H9 (cell line): ENCODE data around the gene WDR27. TPM values are rescaled to one million over a fixed set of nuclear protein-coding genes. Genes with fewer than 3 reads are reported as not detected.

ENCODE experiments used
- DNase-seq: peaks from one replicate; pipeline ENCODE4 v3.0.0-alpha.2; 2017
- H2AFZ ChIP-seq: one replicate; pipeline ENCODE4 v1.6.1; 2013; ENCODE audit warnings: mild to moderate bottlenecking, low read length, control low read depth, moderate library complexity
- H2AK5ac ChIP-seq: 2 replicates; pipeline ENCODE4 v1.6.1; 2013; ENCODE audit warnings: low read length, control low read depth, mixed read lengths; ENCODE audit not compliant: insufficient read length
- H2BK120ac ChIP-seq: one replicate; pipeline ENCODE4 v1.6.1; 2013; ENCODE audit warnings: low read depth, mild to moderate bottlenecking, low read length, control low read depth, inconsistent platforms; ENCODE audit not compliant: poor library complexity, severe bottlenecking
- H2BK12ac ChIP-seq: 2 replicates; pipeline ENCODE4 v1.6.1; 2013; ENCODE audit warnings: low read length, control low read depth, mixed read lengths, low read depth; ENCODE audit not compliant: insufficient read length
- H2BK15ac ChIP-seq: 2 replicates; pipeline ENCODE4 v1.6.1; 2013; ENCODE audit warnings: low read depth, low read length, control low read depth
- H2BK20ac ChIP-seq: one replicate; pipeline ENCODE4 v1.6.1; 2013; ENCODE audit warnings: low read depth, mild to moderate bottlenecking, low read length, control low read depth, inconsistent platforms; ENCODE audit not compliant: poor library complexity, severe bottlenecking
- H2BK5ac ChIP-seq: 2 replicates; pipeline ENCODE4 v1.6.1; 2013; ENCODE audit warnings: low read length, control low read depth, mixed read lengths; ENCODE audit not compliant: insufficient read length
- H3K14ac ChIP-seq: 2 replicates; pipeline ENCODE4 v1.6.1; 2013; ENCODE audit warnings: low read length, control low read depth; ENCODE audit not compliant: insufficient read depth
- H3K18ac ChIP-seq: 2 replicates; pipeline ENCODE4 v1.6.1; 2013; ENCODE audit warnings: low read depth, mild to moderate bottlenecking, mixed read lengths, low read length, control low read depth; ENCODE audit not compliant: insufficient read length
- H3K23ac ChIP-seq: 2 replicates; pipeline ENCODE4 v1.6.1; 2013; ENCODE audit warnings: low read length, control low read depth, mixed read lengths, low read depth; ENCODE audit not compliant: insufficient read length
- H3K23me2 ChIP-seq: 2 replicates; pipeline ENCODE4 v1.6.1; 2013; ENCODE audit warnings: low read depth, mild to moderate bottlenecking, mixed read lengths, low read length, control low read depth; ENCODE audit not compliant: insufficient read length, poor library complexity, severe bottlenecking
- H3K27ac ChIP-seq: 2 replicates; pipeline ENCODE4 v1.5.1; 2013; ENCODE audit warnings: low read length, control low read depth, mixed read lengths, low read depth; ENCODE audit not compliant: insufficient read length
- H3K27me3 ChIP-seq: 2 replicates; pipeline ENCODE4 v1.6.1; 2013; ENCODE audit warnings: low read length, control low read depth, inconsistent platforms; ENCODE audit not compliant: insufficient read depth
- H3K4ac ChIP-seq: 2 replicates; pipeline ENCODE4 v1.6.1; 2013; ENCODE audit warnings: low read depth, mild to moderate bottlenecking, control low read depth, inconsistent platforms, low read length, moderate library complexity
- H3K4me1 ChIP-seq: 2 replicates; pipeline ENCODE4 v1.6.1; 2013; ENCODE audit warnings: low read length, control low read depth, inconsistent platforms; ENCODE audit not compliant: insufficient read depth
- H3K4me2 ChIP-seq: 2 replicates; pipeline ENCODE4 v1.6.1; 2013; ENCODE audit warnings: low read length, control low read depth, mixed read lengths; ENCODE audit not compliant: insufficient read length, insufficient read depth
- H3K56ac ChIP-seq: 2 replicates; pipeline ENCODE4 v1.6.1; 2013; ENCODE audit warnings: low read depth, mild to moderate bottlenecking, mixed read lengths, low read length, control low read depth; ENCODE audit not compliant: insufficient read length
- H3K79me1 ChIP-seq: 2 replicates; pipeline ENCODE4 v1.6.1; 2013; ENCODE audit warnings: low read depth, mild to moderate bottlenecking, moderate library complexity, low read length, control low read depth, inconsistent platforms; ENCODE audit not compliant: insufficient read depth, poor library complexity, severe bottlenecking
- H3K79me2 ChIP-seq: 2 replicates; pipeline ENCODE4 v1.6.1; 2013; ENCODE audit warnings: low read length, control low read depth, inconsistent platforms; ENCODE audit not compliant: insufficient read depth
- H3K9ac ChIP-seq: 2 replicates; pipeline ENCODE4 v1.6.1; 2013; ENCODE audit warnings: low read length, control low read depth, mixed read lengths; ENCODE audit not compliant: insufficient read length; ENCODE audit errors: extremely low read depth
- H3K9me3 ChIP-seq: one replicate; pipeline ENCODE4 v1.6.1; 2013; ENCODE audit warnings: low read depth, low read length, inconsistent platforms; ENCODE audit not compliant: control insufficient read depth
- H3T11ph ChIP-seq: one replicate; pipeline ENCODE4 v1.6.1; 2013; ENCODE audit warnings: mild to moderate bottlenecking, low read length, control low read depth, inconsistent platforms
- H4K20me1 ChIP-seq: one replicate; pipeline ENCODE4 v1.6.1; 2013; ENCODE audit not compliant: control insufficient read depth, insufficient read length, insufficient read depth
- H4K5ac ChIP-seq: 2 replicates; pipeline ENCODE4 v1.6.1; 2013; ENCODE audit warnings: low read depth, mild to moderate bottlenecking, mixed read lengths, low read length, control low read depth; ENCODE audit not compliant: insufficient read length
- H4K8ac ChIP-seq: replicated peaks from 2 replicates; pipeline ENCODE4 v1.6.1; 2013; ENCODE audit warnings: low read length, control low read depth, mixed read lengths, low read depth; ENCODE audit not compliant: insufficient read length
- H4K91ac ChIP-seq: 2 replicates; pipeline ENCODE4 v1.6.1; 2013; ENCODE audit warnings: low read depth, mild to moderate bottlenecking, moderate library complexity, mixed read lengths, low read length, control low read depth; ENCODE audit not compliant: insufficient read length
- H3K27ac Mint-ChIP-seq, 3 experiments: 2 replicates in 2 of 3; 3 replicates in 1 of 3; pipeline ENCODE4 v1.8.0; 2020 to 2021; ENCODE audit warnings: mixed read lengths in 3 of 3, mild to moderate bottlenecking in 1 of 3, moderate library complexity in 1 of 3
- H3K27me3 Mint-ChIP-seq: 2 replicates; pipeline ENCODE4 v1.8.0; 2021; ENCODE audit warnings: low read depth, mild to moderate bottlenecking, moderate library complexity, mixed read lengths
- H3K36me3 Mint-ChIP-seq, 3 experiments: 2 replicates in 2 of 3; 3 replicates in 1 of 3; pipeline ENCODE4 v1.8.0; 2020 to 2021; ENCODE audit warnings: low read depth in 3 of 3, mixed read lengths in 3 of 3; ENCODE audit not compliant: insufficient read depth in 1 of 3
- H3K4me1 Mint-ChIP-seq, 2 experiments: 2 replicates each; pipeline ENCODE4 v1.8.0; 2020; ENCODE audit warnings: mixed read lengths in 2 of 2
- H3K4me3 Mint-ChIP-seq, 2 experiments: 2 replicates in 1 of 2; 3 replicates in 1 of 2; pipeline ENCODE4 v1.8.0; 2020 to 2021; ENCODE audit warnings: mild to moderate bottlenecking in 2 of 2, mixed read lengths in 2 of 2, moderate library complexity in 1 of 2
- H3K9me3 Mint-ChIP-seq, 2 experiments: 2 replicates in 1 of 2; 3 replicates in 1 of 2; pipeline ENCODE4 v1.8.0; 2020; ENCODE audit warnings: mild to moderate bottlenecking in 2 of 2, mixed read lengths in 2 of 2, moderate library complexity in 1 of 2
- WGBS: extraction: QIAGEN DNeasy Blood & Tissue Kit; methylation state at CpG from one replicate; pipeline ENCODE4 v1.1.7; 2013; ENCODE audit warnings: missing lambda C conversion rate, low lambda C conversion rate, mixed read lengths; ENCODE audit not compliant: insufficient read length; ENCODE audit errors: extremely low coverage; 5-methylcytosine and 5-hydroxymethylcytosine counted together
- total RNA-seq: library from RNA; stranded (reverse); gene quantifications from 2 replicates; pipeline ENCODE4 v1.2.1, GENCODE V29; 2021
- TF ChIP-seq, protein P1 (sequence below): fragments of 200-600 bp; sonication (generic); conservative IDR thresholded peaks from 3 replicates; pipeline ENCODE4 v1.8.0; 2021; ENCODE audit warnings: antibody characterized with exemption, mild to moderate bottlenecking

The WDR27 gene
- total RNA-seq, 1 experiment from 2014 or later = 48.7 TPM

DNA sequence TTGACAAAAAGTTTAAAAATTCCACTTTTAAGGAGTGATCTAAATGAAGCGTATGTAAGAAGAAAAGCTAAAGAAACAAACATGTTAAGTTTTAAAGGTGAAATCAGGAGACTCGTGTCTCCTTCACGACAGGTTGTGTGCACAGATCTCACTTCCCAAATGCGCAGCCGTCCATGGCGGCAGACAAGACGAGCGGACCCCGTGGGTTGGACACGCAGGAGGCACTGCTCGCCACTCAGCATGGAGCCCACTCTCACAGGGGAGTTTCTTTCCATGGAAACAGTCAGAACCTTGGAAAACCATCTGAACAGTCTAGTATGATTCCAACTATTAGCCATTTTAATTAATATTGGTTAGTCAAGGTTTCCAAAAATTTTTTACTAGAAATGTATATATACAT, 48.9 kb downstream of the WDR27 start:
- no peaks in the 10 kb centered on the region for H3K79me2 ChIP-seq
- no peak overlapping the region for H3K4ac ChIP-seq
- no peak overlapping the region for H3K27ac ChIP-seq
- H3K23me2 ChIP-seq = peaks cover 2% of the 10 kb centered on the region
- H4K8ac ChIP-seq = no peak overlapping the region
- H2BK15ac ChIP-seq = no peak overlapping the region
- H3K56ac ChIP-seq = no peak overlapping the region
- H3K23ac ChIP-seq = no peak overlapping the region
- no peak overlapping the region for H4K91ac ChIP-seq
- no peak overlapping the region for H2AFZ ChIP-seq
- H3K14ac ChIP-seq = no peak overlapping the region
- H2BK5ac ChIP-seq = no peak overlapping the region
- no peak overlapping the region for H3K18ac ChIP-seq
- no peak overlapping the region for H4K5ac ChIP-seq
- H3K27ac Mint-ChIP-seq = no peak overlapping the region
- no peak overlapping the region for H2BK20ac ChIP-seq
- TF ChIP-seq, protein P1, sequence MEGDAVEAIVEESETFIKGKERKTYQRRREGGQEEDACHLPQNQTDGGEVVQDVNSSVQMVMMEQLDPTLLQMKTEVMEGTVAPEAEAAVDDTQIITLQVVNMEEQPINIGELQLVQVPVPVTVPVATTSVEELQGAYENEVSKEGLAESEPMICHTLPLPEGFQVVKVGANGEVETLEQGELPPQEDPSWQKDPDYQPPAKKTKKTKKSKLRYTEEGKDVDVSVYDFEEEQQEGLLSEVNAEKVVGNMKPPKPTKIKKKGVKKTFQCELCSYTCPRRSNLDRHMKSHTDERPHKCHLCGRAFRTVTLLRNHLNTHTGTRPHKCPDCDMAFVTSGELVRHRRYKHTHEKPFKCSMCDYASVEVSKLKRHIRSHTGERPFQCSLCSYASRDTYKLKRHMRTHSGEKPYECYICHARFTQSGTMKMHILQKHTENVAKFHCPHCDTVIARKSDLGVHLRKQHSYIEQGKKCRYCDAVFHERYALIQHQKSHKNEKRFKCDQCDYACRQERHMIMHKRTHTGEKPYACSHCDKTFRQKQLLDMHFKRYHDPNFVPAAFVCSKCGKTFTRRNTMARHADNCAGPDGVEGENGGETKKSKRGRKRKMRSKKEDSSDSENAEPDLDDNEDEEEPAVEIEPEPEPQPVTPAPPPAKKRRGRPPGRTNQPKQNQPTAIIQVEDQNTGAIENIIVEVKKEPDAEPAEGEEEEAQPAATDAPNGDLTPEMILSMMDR = no peak
- no peak for DNase-seq
- no peak overlapping the region for H3T11ph ChIP-seq
- H3K9me3 Mint-ChIP-seq = peaks cover 7 to 9% of the 10 kb centered on the region in 2 experiments; a peak in 2 of 5 replicates
- H3K4me1 ChIP-seq = no peaks in the 10 kb centered on the region
- H3K79me1 ChIP-seq = no peaks in the 10 kb centered on the region
- H3K4me1 Mint-ChIP-seq = peaks cover 4 to 6% of the 10 kb centered on the region in 2 experiments
- H4K20me1 ChIP-seq = no peaks in the 10 kb centered on the region
- H3K36me3 Mint-ChIP-seq = peaks cover 42 to 69% (median 45%) of the 10 kb centered on the region in 3 experiments
- peaks cover 9% of the 10 kb centered on the region for H3K9me3 ChIP-seq
- H3K4me2 ChIP-seq = no peak overlapping the region
- no CpG with 5 or more reads among the region's 11 CpGs for WGBS
- H2AK5ac ChIP-seq = no peak overlapping the region
- no peaks in the 10 kb centered on the region for H3K27me3 ChIP-seq
- H2BK12ac ChIP-seq = no peak overlapping the region
- no peak overlapping the region for H3K4me3 Mint-ChIP-seq
- no peaks in the 10 kb centered on the region for H3K27me3 Mint-ChIP-seq
- H3K9ac ChIP-seq = no peak overlapping the region
- no peak overlapping the region for H2BK120ac ChIP-seq
